Heart left ventricle (tissue), 13 donors: ENCODE results near the gene NKX3-2.

Experiments
- CTCF ChIP-seq, 12 donors: fragments of 200-600 bp; sonication (generic) in 4 of 12; IDR thresholded peaks; one replicate each; pipeline versions ENCODE4 v1.5.0 to v1.8.0; 2018 to 2022; ENCODE audit warnings: antibody characterized with exemption in 12 of 12, mild to moderate bottlenecking in 5 of 12
- POLR2A ChIP-seq, 2 donors: fragments of 450-650 bp; IDR thresholded peaks; one replicate each; pipeline ENCODE4 v1.6.1; 2017; ENCODE audit warnings: antibody characterized with exemption in 2 of 2, mild to moderate bottlenecking in 2 of 2, moderate library complexity in 2 of 2
- donor health status: ischemic (EF 13 %, LVEDD 7.1; RV severe dilation, severe dysfunction).
- donor health status: DM: no; HTN: yes; CAD: no.
- donor health status: DM: no; HTN: no; CAD: no.
- donor health status: ischemic (EF 25% LVEDD 6.9; RV normal size, moderate dysfunction).
- donor health status: ischemic (EF 25% LVEDD 5.7; RV mildly dilated, moderate dysfunction).
- donor health status: ischemic (EF 35%, LVEDD 5.7; RV mildly dilated, moderate dysfunction).
- donor health status: nonischemic (EF 11% LVEDD 7.7; RV severe dilation, severe dysfunction).
- donor health status: DM: yes; HTN: yes; CAD: no.
- donor health status: PGD.
- donor health status: ischemic (EF 29% LVEDD 5.4; RV normal size, mild dysfunction).
- donor health status: nonischemic (EF 23%, LVEDD 6.1; RV moderate dilation, normal function).

- TF ChIP-seq CTCF (IDR thresholded peaks at IDR 0.05) (no peak), POLR2A (IDR thresholded peaks at IDR 0.05) (no peak)
Measured at GRCh38 chr4:13570916-13571315, 26.6 kb upstream of the NKX3-2 start.
